NCI-H1417 (cell line): Measurements from ENCODE around the gene RBM20.
"Not testable (repeated sequence)": the region's sequence is repeated elsewhere in the genome, so short reads cannot be mapped to it uniquely, and the experiment has no call there.

Experiments used
- DNase-seq, 3 experiments: peaks; one replicate each; lab custom pipeline; 2025; lab: John Stamatoyannopoulos, UW

RBM20 gene

GRCh38 chr10:110648692-110649346, 4.7 kb downstream of the RBM20 start:
- DNase-seq, result no peak

DNA sequence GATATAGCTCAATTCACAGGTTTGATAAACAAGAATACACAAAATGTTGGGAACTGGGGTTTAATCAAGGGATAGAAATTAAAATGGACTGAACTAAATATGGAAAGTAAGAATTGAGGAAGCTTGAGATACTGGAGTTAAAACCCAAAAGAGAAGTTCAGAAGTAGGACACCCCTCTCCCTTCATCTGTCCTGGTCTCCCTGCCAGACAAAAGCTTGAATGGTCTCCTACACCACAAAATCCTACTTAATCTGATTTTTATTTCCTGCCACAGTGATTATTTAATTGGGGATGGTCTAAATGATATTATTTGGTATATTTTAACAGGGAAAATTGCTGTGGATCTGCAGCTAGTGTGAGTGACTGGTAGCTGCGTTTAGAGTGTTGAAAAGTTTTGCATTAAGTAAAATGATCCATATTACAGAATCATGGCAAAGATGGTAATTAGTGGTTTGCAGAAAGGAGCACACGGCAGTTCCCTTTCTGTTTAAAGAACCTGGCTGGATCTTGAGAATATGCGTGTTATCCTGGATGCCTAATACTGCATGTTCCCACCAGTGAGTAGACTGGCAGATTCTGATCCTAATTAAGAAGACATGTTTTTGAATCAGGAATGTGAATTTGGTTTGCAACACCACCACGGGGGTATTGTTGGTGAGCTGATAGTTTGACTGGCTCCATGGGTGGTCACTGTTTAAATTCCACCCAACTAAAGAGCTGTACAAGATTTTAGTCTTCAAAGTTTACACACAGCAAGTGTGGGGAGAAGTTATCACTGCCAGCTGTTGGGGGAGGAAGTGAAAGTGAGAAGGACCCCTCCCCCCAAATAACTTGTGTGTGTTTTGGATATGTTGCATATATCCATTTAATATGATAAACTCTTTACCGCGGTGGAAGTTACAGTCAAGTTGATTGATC, 5.5 kb downstream of the RBM20 start:
- no peak for DNase-seq

DNA sequence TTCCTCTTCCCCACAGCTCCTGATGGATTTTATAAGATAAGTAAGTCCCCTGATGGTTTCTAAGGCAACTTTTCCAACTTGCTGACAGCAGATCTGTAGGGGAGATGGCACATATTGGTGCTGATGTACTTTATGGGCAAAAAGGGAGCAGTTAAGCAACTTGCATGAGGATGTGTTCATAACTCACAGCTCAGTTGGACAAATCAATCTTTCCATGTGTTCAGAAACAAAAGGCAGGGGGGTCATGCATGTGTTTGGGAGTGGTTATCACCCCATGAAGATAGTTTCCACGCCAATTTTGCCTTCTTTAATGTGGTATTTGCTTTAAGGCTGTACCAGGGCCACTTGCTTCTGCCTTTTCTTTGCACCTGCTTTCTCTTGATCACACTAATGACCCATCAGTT, 6.1 kb downstream of the RBM20 start:
- no peak for DNase-seq

DNA sequence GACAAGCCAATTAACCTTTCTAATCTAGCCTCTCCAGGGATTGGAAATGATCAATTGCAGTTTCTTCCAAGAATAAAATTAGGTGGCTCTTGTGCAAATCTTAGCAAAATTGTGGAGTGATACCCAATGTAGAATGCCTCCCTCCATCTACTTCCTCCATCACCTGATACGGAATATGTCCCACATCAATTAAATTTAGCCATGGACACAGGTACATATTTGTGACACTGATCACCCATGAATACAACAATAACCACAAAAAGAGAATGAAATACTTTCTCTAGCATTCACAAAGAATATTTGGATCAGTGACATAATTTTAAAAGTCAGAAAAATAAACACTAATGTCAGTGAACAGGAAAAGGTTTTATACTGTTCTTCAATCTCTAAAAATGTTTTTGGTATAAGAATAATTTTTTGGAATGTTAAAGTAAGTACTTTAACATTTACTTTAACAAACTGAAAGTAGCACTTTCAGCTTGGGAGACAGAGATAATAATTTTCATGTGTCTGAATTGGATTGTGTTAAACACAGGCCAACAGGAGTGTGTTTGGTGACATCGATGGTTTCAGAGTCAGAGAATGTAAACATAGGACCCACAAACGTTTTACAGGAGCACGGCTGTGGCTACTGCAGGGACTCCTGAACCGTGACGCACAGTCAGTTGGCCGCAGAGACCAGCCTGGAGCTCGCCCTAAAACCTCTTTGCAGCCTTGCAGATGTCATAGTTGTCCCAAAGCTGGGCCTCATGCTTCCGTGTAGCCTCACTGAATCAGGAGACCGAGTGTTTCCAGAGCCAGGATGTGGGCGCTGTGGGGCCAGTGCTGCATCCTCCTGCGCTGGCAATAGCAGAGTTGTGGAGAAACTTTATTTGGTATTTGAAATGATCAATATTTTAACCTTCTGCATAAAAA, 7.2 kb downstream of the RBM20 start:
- DNase-seq, result peak in 1 of 3 experiments; percentile 39

DNA sequence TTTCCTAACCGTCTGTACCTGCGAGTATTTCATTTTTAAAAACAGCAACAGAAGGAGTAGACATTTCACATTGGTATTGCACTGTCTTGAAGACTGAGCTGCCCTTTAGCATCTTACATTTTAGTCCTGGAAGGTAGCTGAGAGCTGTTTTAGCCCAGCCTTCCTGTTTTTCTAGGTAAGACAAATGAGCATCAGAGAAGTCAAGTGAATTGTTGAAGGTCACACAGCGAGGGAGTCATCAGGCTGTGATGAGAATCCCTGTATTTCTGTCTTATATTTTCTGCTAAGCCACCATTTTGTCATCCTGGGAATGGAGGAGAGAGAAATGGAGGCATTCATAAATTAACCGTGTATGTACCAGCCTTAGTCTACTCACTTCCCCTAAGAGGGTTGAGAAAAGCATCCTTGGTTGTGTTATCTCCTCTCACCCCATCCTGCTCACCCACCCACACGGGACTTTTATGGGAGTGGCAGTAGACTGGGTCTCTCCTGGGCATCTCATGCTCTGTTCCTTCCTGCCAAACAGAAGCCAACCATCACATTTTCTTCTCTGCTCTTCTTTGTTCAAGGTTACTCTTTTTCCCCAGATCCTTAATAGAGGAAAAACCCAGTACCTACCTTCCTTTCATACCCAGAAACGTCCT, 8.5 kb downstream of the RBM20 start:
- DNase-seq, result no peak

GRCh38 chr10:110655320-110655719, 11.2 kb downstream of the RBM20 start:
- peak in 1 of 3 experiments; percentile 2 for DNase-seq

DNA sequence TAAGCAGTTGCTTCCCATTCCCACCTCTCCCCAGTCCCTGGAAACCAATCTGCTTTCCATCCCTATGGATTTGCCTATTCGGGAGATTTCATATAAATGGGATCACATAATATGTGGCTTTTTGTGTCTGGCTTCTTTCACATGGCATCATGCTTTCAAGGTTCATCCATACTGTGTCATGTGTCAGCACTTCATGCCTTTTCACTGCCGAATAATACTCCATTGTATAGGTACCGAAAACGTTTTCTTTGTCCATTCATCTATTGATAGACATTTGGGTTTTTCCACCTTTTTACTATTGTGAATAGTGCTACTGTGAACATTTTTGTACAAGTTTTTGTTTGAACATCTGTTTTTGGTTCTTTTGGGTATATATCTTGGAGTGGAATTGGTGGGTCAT, 12.5 kb downstream of the RBM20 start:
- no peak for DNase-seq

- no peak for DNase-seq
Measured at GRCh38 chr10:110657973-110658691, 14.0 kb downstream of the RBM20 start.

- no peak for DNase-seq
Measured at GRCh38 chr10:110659558-110659957, 15.4 kb downstream of the RBM20 start.

DNA sequence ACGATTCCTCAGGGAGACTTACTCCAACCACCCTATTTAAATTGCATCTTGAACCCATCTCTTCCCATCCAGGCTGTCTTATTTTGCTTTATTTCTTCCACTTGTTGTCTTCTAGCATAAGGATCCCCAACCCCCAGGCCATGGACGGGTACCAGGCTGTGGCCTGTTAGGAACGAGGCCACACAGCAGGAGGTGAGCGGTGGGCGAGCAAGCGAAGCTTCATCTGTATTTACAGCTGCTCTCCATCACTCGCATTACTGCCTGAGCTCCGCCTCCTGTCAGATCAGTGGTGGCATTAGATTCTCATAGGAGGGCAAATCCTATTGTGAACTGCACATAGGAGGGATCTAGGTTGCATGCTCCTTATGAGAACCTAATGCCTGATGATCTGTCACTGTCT, 16.2 kb downstream of the RBM20 start:
- DNase-seq, result peak in 2 of 3 experiments; percentile 5 to 34

- no peak for DNase-seq
Measured at GRCh38 chr10:110661292-110661691, 17.2 kb downstream of the RBM20 start.

DNA sequence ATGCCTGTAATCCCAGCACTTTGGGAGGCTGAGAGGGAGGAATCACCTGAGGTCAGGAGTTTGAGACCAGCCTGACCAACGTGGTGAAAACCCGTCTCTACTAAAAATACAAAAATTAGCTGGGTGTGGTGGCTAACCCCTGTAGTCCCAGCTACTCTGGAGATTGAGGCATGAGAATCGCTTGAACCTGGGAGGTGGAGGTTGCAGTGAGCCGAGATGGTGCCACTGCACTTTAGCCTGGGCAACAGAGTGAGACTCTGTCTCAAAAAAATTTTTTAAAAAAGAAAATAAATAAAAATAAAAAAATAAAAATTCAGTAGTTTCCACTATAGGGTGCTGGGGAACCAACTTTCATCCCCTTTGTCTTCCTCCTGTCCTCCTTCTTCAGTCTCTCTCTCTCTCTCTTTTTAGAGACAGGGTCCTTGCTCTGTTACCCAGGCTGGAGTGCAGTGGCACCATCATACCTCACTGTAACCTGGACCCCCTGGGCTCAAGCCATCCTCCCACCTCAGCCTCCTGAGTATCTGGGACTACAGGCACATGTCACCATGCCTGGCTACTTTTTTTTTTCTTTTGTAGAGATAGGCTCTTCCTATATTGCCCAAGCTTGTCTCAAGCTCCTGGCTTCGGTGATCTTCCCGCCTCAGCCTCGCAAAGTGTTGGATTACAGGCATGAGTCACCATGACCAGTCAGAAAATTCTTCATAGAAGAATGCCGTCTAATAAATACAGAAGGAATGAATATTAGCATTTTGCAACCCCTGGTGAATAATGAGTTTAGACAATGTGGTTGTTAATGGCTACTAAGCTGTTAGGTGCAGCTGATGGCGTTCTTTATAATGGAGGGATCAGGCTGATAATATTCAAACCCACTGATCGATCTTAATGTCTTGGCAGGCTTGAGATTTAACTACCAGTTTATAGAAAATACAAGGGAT, 20.6 kb downstream of the RBM20 start:
- no peak for DNase-seq

- DNase-seq, result not testable (repeated sequence)
Measured at GRCh38 chr10:110666259-110666658, 22.1 kb downstream of the RBM20 start.

GRCh38 chr10:110666673-110667072, 22.5 kb downstream of the RBM20 start:
- no peak for DNase-seq

DNA sequence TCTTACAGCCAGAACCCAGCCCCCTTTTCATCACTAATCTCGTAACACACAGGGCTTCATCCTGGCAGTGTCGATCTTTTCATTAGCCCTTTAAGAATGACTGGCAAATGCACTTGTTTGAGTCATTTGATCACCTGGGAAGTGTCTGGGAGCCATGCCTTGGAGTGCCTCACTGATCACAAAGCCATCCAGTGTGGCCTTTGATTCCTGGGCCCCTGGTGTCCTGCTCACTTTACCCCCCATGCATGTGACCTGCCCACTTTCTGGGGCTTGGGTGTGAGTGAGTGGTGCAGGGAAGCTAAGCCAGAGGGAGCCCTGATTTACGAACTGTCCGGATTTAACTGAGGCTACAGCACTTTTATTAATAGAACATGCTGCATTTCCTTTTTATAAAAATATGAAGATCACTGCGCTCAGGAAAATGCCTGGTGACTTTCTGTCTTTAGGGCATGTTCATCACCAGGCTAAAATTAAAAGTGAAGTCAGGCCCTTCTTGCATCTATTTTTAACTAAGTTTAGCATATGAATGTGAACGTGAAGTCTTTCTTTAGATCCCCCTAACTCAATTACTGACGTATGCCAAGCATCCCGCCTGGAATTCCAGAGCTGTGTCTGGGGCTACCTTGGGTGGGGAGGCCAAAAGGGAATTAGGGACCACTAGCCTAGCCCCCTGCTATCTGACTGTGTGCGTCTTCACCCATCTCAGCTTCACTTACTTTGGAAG, 23.6 kb downstream of the RBM20 start:
- DNase-seq, result no peak

DNA sequence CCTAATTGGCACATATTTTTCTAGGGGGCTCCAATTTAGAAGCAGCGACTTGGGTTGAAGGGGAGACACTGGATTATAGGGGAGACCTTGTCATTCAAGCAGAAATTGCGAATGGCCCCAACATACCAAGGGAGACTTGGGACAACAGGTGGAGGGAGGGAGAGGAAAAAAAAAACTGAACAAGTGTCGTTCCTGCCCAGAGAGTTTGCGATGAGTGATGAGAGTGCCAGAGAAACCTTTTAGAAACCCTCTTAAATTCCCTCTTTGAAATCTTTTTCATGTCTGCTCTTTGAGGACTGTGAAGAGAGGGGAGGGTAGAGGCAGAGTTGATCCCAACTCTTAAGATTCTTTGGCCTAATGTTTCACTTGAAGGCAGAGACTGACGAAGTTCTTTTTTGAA, 24.3 kb downstream of the RBM20 start:
- no peak for DNase-seq

DNA sequence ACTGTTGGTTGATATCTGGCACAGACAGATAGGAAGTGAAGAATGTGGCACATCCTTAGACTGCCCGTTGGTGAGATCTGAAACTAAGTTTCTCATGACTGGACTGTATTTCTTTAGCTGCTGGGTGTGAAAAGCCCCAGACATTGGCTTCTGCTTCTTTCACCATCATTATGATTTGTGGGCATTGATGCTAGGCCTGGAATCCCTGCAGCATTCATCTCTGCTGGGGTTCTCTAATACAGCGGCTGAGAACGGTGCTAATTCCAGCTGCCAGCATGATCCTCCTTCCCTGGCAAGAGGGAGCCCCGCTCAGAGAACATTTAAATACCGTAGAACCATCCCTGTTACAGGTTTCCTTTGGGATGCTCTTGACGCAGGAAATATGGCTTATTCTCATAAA, 26.2 kb downstream of the RBM20 start:
- no peak for DNase-seq

DNA sequence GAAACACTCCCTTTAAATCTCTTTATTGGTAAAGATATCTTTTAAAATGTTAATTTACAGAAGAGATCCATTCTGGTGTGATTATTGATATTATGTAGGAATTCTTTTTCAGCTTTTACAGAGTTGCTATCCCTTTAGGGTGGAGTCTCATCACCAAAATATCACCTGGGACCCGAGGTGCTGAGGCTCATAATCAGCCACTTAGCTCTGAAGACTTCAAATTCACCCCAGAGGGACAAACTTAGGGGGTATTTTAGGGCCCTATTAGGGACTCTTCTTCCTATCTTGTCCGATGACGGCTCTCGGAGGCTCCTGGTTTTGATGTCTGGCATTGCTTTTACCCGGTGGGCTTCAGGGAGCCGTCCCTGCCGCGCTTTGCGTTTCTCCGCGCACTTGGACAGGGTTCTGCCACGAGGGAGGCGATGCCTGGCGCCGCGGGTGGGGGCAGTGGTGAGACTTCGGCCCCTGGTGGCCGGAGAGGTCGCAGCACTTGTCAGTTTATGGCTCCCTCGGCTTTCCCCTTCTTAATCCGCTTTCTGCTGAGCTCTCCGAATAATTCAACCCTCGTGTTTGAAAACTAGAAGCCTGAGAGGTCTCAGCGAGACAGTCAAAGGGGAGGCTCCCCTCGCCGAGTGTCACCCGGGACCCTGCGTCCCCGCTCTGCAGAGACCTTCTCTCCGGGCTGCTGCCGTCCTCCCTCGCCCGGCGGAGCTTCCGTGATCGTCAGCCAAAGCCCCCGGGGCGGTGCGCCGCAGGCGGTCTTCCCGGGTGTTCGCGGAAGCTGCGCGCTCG, 27.8 kb downstream of the RBM20 start:
- DNase-seq, result peak in 2 of 3 experiments; percentile 58 to 68

DNA sequence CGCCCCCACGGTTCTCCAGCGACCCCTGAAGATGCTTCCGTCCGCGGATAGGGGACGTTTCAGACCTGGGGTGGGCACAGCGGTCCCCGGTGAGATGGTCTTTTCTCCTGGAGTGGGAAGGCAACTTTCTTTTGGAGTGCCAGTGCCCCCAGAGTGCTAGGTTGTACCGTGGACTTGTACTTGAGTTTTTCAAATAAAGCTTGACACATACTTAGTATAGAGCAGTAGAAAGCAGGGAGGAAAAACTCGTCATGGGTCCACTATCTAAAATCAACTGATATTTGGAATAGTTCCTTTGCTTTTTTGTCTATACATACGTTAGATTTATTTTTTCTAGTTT, 28.4 kb downstream of the RBM20 start:
- no peak for DNase-seq
